ENCODE measurements around the gene PKIG. TPM values are rescaled to one million over a fixed set of nuclear protein-coding genes. Genes with fewer than 3 reads are reported as not detected.

PKIG gene
- total and polyA plus RNA-seq, 10 of the 15 experiments (the other 5 are each of a cell fraction or from before 2014, with no cell fraction given) = 5.7 to 82.3 (median 39.7) TPM

GRCh38 chr20:44642203-44643153, 60.1 kb downstream of the PKIG start (continued):
- TF ChIP-seq CHD4 (IDR thresholded peaks at IDR 0.05) (no peak), CBX3 (IDR thresholded peaks at IDR 0.05; ENCODE audit: borderline replicate concordance, low read depth) (no peak), CREB1 (IDR thresholded peaks at IDR 0.05; ENCODE audit: low read depth) (no peak), TCF7 (IDR thresholded peaks at IDR 0.05; ENCODE audit: borderline replicate concordance) (no peak), SIN3A (IDR thresholded peaks at IDR 0.05; ENCODE audit: low read depth, low read length) (no peak), ZNF24 (IDR thresholded peaks at IDR 0.05) (no peak), TARDBP (IDR thresholded peaks at IDR 0.05; ENCODE audit: borderline replicate concordance) (no peak), NKRF (conservative IDR thresholded peaks at IDR 0.05) (no peak), CBFB (IDR thresholded peaks at IDR 0.05; ENCODE audit: low read depth) (peak; percentile 63), RBBP5 (conservative IDR thresholded peaks at IDR 0.05) (no peak), GABPA (IDR thresholded peaks at IDR 0.05; ENCODE audit: low read depth) (no peak), BACH1 (IDR thresholded peaks at IDR 0.05; ENCODE audit: borderline replicate concordance) (no peak), ZBTB40 (IDR thresholded peaks at IDR 0.05; ENCODE audit: borderline replicate concordance) (no peak), EZH2 (IDR thresholded peaks at IDR 0.05; ENCODE audit: borderline replicate concordance, control insufficient read depth, low read depth, low read length) (no peak), PAX8 (IDR thresholded peaks at IDR 0.05) (no peak), IKZF1 (conservative IDR thresholded peaks at IDR 0.05) (peak; percentile 79), BCLAF1 (IDR thresholded peaks at IDR 0.05) (no peak), KDM1A (IDR thresholded peaks at IDR 0.05; ENCODE audit: borderline replicate concordance) (no peak), POLR2A (IDR thresholded peaks at IDR 0.05; ENCODE audit: low read depth, low read length) (peak; percentile 51; the same call in 1 of the 2 replicates), ZZZ3 (IDR thresholded peaks at IDR 0.05; ENCODE audit: control insufficient read depth, insufficient read length, low read depth) (no peak), BRCA1 (IDR thresholded peaks at IDR 0.05; ENCODE audit: low read depth, low read length) (no peak), ZNF384 (IDR thresholded peaks at IDR 0.05; ENCODE audit: borderline replicate concordance, low read depth, low read length) (0 out of 2 replicates have a peak, but pooled peaks have one; percentile 17), YY1 (IDR thresholded peaks at IDR 0.05; ENCODE audit: low read depth, low read length) (peak; percentile 12; the same call in 1 of the 2 replicates)
